NCI-H510A treated with DMSO at 0.1 percent for 48 hours (cell line): ENCODE measurements around the gene YY1AP1.
"Not testable (repeated sequence)": the region's sequence is repeated elsewhere in the genome, so short reads cannot be mapped to it uniquely, and the experiment has no call there.

Experiments
- DNase-seq: peaks from one replicate; lab custom pipeline; 2025; lab: John Stamatoyannopoulos, UW

YY1AP1 gene, protein sequence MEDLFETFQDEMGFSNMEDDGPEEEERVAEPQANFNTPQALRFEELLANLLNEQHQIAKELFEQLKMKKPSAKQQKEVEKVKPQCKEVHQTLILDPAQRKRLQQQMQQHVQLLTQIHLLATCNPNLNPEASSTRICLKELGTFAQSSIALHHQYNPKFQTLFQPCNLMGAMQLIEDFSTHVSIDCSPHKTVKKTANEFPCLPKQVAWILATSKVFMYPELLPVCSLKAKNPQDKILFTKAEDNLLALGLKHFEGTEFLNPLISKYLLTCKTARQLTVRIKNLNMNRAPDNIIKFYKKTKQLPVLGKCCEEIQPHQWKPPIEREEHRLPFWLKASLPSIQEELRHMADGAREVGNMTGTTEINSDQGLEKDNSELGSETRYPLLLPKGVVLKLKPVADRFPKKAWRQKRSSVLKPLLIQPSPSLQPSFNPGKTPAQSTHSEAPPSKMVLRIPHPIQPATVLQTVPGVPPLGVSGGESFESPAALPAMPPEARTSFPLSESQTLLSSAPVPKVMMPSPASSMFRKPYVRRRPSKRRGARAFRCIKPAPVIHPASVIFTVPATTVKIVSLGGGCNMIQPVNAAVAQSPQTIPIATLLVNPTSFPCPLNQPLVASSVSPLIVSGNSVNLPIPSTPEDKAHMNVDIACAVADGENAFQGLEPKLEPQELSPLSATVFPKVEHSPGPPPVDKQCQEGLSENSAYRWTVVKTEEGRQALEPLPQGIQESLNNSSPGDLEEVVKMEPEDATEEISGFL

DNA sequence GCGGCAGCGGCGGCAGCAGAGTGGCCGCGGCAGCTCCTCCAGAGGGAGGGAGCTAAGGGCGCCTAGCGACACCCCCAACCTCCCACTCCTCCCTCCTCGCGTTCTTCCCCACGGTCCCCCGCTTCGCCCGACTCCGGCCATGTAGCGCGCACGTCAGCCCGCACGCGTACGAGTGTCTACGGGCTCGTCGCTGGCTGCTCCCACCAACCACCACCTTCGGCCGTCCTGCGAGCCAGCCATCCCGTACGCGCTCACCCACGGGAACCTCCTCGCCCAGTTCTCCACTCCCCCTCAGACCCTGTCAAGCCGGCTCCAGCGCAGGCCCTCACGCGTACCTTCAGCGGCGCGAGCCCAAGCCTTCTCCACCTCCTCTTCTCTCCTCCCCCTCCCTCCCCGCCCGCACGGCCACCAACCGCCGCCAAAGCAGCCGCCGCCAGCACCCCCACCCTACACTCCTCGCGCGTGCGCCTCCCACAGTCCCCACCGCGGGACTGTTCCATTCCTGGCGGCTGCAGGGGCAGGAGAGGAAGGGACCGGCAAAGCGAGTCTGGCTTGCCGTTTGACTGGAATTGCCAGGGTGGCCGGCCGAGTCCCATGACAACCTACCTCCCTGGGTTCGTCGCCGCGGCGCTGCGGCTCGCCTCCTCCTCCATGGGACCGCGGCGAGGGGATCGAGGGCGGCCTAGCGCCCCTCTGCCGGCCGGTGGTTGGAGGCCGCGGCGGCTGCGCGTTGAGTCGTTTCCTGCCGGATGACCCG is at the start of gene YY1AP1:
TSS of gene YY1AP1 (minus strand) at position 451 of the 757 bp plus-strand sequence. CDS start 8,338 bp downstream, outside the sequence.
- DNase-seq = peak; percentile 88

DNA sequence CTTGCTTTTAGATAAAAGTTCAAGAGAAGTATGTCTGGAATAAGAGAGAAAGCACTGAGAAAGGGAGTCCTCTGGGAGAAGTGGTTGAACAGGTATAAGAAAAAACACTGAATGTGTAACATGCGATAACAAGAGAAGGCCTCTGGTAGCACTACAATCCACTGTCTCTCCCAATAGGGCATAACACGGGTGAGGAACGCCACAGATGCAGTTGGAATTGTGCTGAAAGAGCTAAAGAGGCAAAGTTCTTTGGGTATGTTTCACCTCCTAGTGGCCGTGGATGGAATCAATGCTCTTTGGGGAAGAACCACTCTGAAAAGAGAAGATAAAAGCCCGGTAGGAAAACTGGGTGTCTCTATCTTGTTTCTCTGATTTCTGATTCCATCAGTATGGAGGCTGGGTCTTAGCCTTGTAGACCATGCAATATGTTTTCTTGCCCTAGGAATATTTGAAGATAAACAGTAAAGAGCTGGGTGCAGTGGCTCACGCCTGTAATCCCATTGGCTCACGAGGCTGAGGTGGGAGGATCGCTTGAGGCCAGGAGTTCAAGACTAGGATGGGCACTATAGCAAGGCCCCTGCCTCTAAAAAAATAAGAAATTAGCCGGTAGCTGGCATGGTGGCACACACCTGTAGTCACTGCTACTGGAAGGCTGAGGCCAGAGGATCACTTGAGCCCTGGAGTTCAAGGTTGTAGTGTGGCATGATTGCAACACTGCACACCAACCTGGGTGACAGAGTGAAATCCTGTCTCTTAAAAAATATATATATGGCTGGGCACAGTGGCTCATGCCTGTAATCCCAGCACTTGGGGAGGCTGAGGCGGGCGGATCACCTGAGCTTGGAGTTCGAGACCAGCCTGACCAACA is 40.7 kb upstream of the YY1AP1 start:
- peak; percentile 44 for DNase-seq

DNA sequence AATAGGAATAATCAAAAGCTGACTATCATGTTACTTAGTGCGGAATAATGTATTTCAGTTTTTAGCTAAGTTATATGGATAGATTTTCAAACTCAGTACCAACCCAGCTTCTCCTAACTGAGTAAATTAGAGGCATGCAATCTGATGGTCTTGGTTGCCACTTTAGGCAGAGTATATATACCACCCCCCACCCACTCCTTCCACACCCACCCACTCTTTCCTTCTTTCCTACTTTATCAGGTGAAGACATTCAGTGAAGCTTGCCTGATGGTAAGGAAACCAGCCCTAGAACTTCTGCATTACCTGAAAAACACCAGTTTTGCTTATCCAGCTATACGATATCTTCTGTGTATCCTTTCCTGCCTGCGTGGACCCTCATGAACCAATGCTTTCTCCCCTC is 36.6 kb upstream of the YY1AP1 start:
- no peak for DNase-seq

DNA sequence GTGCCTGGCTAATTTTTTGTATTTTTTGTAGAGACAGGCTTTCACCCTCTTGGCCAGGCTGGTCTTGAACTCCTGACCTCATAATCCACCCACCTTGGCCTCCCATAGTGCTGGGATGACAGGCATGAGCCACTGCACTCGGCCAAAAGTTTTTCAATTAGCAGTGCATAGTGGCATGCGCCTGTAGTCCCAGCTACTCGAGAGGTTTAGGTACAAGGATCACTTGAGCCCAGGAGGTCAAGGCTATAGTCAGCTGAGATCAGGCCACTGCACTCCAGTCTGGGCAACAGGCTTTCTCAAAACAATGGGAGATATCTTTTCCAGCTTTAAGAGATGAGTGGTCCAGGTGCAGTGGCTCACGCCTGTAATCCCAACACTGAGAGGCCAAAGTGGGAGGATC is 31.1 kb upstream of the YY1AP1 start:
- DNase-seq = no peak

DNA sequence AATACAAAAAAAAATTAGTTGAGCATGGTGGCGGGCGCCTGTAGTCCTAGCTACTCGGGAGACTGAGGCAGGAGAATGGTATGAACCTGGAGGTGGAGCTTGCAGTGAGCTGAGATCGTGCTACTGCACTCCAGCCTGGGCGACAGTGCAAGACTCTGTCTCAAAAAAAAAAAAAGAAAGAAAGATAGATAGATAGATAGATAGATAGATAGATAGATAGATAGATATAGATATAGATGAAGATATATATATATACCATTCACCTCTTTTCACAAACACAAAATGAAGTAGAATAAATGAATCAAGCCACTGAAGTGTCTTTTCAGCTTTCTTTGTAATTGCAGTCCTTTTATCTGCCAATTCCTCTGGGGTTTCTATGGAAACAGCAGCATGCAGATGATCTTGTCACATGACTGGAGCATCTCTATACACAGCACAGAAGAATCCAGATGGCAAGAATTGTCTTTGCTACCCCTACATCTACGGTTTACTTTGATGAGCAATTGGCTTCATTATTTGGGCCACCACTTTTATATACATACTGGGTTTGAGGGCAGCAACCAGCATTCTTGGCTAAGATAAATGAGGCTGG is 30.0 kb upstream of the YY1AP1 start:
- not testable (repeated sequence) for DNase-seq

DNA sequence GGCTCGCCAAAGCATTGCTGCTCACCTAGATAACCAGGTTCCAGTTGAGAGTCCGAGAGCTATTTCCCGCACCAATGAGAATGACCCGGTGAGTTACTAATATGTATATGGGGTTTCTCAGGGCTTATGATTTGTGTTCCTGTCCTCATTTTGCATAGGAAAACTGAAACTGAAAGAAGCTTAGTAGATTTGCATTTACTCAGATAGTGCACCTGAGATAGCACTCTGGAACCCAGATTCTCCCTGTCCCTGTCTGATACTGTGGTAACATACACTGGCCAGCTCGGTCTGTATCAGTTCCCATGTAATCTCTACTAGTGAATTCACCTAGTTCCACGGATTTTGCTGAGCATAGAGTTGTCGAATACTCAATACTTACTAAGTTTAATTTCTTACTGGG is 28.5 kb upstream of the YY1AP1 start:
- DNase-seq = no peak

DNA sequence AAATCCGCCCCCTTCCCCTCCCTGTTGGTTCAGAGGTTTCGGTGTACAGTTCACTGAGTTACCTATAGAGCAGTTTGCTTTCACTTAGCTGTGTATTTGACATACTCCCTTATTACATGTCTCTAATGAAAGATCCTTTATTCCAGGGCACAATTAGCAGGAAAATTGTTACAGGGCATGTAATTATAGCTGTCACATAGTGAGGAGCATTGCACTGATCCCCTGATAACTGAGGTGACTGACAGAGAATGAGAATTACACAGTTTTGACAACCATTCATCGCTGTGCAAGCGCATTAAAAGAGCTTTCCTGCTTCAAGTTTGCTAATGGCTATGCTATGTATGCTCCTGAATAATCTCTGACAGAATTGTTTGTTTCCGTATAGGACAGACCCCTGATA is 27.2 kb upstream of the YY1AP1 start:
- DNase-seq = no peak

DNA sequence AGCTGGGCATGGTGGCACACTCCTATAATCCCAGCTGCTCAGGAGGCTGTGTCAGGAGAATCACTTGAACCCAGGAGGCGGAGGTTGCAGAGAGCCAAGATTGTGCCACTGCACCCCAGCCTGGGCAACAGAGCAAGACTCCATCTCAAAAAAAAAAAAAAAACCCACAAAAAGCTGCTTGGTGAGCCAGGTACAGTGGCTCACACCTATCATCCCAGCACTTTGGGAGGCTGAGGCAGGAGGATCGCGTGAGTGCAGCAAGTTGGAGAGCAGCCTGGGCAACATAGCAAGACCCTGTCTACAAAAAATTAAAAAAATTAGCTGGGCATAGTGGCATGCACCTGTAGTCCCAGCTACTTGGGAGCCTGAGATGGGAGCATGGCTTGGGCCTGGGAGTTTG is 26.5 kb upstream of the YY1AP1 start:
- not testable (repeated sequence) for DNase-seq

DNA sequence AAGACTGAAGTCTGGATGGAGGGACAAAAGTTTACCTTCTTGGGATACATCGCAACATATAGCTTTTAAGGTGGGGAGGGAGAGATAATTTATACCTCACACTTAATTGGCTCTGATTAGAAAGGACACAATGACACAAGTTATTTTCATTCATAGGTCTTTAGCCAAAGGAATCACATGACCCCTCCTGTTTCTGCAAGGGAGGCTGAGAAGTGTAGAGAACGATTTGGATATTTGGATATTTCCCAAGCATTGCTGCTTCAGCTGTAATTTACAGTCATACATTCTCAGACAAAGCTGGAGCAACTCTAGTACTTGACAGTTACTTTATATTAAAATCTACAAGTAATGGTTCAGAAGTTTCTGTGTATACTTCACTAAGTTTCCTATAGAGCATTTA is 24.5 kb upstream of the YY1AP1 start:
- no peak for DNase-seq

DNA sequence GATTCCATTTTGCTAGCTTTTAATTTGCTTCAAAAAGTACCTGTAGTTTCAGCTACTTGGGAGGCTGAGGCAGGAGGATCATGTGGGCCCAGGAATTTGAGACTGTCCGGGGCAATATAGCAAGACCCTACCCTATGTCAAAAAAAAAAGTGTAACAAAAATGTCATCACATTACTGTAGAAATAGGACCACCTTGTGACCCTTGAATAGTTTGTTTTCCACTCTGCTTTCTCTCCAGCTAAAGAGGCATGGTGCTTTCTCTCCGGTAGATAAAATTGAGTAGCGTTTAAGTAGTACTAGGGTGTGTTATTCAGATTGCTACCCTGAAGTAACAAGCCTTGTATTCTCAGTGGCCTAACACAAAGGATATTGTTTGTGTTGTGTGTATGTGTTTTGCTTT is 24.1 kb upstream of the YY1AP1 start:
- DNase-seq = not testable (repeated sequence)

DNA sequence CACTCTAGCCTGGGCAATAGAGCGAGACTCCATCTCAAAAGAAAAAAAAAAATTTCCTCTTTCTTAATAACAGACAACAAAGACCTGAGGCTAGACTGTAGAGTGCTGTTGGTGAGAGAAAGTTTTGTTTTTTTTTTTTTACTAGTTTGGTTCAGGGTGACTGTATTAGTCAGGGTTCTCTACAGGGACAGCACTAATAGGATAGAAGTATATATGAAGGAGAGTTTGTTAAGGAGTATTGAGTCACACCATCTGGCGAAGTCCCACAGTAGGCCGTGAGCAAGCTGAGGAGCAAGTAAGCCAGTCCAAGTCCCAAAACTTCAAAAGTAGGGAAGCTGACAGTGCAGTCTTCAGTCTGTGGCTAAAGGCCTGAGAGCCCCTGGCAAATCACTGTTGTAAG is 22.9 kb upstream of the YY1AP1 start:
- not testable (repeated sequence) for DNase-seq

DNA sequence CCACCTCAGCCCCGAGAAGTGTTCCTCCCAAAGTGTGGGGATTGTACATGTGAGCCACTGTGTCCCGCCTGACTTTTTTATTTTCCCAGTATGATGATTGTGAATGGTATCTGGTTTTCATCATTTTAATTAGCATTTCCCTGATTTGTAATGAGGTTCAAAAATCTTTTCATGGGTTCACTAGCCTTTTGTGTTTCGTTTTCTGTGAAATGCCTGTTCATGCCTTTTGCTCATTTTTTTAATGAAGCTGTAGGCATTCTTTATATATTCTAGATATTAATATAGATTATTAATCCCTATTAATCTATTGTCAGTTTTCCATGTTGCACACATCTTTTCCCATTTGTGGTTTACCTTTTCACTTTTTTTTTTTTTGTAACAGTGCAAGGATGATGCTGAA is 20.8 kb upstream of the YY1AP1 start:
- DNase-seq = no peak

DNA sequence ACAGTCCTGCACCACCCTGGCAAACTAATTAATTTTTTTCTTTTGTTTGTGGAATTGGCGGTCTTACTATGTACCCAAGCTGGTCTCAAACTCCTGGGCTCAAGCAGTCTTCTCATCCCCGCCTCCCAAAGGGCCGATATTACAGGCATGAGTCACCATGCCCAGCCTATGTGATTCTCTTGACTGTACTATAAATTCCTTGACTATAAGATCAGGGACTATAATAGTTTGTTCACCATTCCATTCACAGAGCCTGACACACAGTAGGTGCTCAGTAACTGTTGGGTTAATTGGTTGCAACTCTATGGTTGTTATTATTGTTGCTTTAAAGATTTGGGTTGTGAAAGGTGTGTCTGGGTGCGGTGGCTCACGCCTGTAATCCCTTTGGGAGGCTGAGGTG is 17.6 kb upstream of the YY1AP1 start:
- DNase-seq = no peak

DNA sequence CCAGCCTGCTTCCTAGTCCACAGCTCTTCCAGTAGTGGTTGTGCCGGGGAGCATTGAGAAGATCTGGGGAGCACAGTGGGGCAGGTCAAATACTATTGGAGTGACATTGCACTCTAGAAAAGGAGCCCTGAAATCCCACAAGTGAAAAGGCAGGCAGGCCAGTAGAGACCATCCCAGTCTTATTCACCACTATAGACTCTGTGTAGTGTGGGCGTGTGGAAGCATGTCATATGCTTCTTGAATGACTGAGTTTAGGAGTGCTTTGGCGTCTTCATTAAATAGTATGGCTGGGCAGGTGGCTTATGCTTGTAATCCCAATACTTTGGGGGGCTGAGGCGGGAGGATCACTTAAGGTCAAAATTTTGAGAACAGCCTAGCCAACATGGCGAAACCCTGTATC is 15.8 kb upstream of the YY1AP1 start:
- not testable (repeated sequence) for DNase-seq

DNA sequence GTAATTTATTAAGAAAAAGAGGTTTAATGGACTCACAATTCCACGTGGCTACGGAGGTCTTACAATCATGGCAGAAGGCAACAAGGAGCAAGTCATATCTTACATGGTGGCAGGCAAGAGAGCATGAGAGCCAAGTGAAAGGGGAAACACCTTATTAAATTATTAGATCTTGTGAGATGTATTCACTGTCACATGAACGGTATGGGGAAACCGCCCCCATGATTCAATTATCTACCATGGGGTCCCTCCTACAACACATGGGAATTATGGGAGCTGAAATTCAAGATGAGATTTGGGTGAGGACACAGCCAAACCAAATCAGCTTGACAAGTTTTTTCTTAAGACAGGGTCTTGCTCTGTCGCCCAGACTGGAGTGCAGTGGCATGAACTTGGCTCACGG is 14.6 kb upstream of the YY1AP1 start:
- DNase-seq = no peak

DNA sequence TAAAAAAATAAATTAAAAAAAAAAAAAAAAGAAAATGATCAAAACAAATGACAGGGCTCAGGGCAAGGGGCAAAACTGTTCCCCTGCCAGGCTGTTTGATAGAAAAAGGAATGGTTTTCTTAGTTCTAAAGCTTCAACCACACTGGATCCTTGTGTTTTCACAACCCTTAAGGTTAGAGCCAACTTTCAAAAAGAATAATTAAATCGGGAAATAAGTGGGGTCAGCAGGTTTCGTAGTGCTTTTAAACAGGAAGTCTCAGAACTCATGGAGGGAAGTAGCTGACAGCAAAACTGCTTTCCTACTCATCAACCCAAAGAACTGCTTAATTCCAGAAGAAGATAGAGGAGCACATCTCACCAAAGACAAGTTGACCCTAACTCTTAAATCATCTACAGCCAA is 13.1 kb upstream of the YY1AP1 start:
- not testable (repeated sequence) for DNase-seq

DNA sequence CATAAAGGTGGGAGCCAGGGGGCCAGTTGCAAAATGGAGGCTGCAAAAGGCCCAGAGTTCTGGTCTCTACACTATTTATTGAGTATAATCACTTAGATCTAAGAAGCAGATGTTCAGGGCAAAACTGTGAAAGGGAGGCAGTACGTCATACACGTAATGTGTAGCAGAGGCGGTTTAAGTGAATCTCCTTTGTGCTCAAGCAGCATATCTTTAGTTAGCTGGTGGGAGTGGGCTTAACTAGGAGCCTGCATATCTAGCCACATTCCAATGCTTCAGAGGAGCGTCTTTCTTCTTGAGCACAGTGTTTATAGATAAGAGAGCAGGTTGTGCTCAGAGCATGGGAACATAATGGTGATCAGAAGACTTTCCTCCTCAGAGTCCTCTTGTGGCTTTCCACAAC is 10.5 kb upstream of the YY1AP1 start:
- not testable (repeated sequence) for DNase-seq

DNA sequence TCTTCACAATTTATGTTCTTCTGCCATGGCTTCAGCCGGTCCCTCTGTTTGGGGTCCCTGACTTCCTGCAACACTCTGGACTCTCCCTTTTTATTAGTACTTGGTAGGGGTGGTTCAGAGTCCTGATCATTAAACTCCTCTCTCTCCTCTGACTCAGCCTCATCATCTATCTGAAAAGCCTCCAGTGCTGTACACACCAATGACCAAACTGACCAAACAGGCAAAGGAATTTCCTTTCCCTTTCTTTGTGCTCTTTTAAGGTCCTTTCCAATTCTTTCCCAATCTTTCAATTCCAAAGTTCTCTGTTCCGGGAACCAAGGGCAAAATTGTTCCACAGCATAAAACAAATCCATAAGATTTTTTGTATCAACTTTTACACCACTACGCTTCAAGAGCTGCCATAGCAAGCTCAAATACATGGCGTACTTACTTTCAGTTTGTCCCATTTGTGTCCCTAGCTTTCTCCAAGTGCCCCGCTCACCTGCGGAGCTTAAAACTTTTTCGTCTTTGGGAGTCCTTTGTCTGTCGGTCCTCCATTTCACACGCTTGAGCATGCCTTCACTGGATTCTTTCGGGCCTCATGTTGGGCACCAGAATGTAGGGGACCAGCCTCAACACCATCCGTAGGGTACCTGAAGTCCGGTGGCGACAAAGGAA is 9.9 kb upstream of the YY1AP1 start:
- no peak for DNase-seq

DNA sequence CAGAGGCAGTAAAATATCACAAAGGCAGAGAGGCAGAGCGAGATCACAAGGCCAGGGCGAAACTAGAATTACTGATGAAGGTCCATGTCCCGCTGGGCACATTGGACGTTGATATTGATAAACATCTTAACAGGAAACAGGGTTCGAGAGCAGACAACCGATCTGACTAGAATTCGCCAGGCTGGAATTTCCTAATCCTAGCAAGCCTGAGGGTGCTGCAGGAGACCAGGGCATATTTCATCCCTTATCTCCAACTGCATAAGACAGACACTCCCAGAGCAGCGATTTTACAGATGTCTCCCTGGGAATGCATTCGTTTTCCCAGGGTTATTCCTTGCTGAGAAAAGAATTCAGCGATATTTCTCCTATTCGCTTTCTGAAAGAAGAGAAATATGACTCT is 9.0 kb upstream of the YY1AP1 start:
- not testable (repeated sequence) for DNase-seq

DNA sequence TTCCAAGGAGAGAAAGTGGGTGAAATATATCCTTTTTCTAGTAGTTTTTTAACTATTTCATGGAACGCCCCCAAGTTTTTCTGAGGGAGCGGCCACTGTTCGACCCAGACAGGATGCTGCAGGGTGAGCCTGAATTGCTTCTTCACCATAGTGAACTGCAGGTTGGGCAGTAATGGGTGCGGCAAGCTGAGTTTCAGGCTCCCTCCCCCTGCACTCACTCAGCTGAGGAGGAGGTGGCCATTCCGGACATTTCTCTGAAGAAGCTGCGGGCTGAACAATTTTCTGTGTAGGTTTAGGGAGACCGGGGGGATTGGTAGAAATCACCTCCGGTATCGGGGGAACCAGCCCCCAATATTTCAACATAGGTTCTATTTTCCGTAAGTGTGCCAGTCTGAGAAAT is 8.5 kb upstream of the YY1AP1 start:
- DNase-seq = no peak

DNA sequence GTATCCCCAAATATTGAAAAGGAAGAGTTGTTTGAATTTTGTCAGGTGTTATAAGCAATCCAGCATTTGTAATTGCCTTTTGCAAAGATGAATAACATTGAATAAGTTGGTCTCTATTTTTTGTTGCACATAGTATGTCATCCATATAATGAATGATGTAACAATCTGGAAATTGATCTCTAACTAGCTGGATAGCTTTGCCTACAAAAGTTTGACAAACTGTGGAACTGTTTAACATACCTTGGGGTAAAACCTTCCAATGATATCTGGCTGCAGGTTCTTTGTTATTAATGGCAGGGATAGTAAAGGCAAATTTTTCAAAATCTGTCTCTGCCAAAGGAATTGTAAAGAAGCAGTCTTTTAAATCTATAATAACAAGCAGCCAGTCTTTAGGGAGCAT is 8.0 kb upstream of the YY1AP1 start:
- no peak for DNase-seq
